Measurements from ENCODE around the gene GNB1.
"Not testable (repeated sequence)": the region's sequence is repeated elsewhere in the genome, so short reads cannot be mapped to it uniquely, and the experiment has no call there.

GNB1 gene

GRCh38 chr1:1752636-1753606 is 138.0 kb downstream of the GNB1 start:
- Histone ChIP-seq H3K27me3 (ENCODE audit: low read depth, low read length) (no peaks in the 10 kb centered on the region), H3K4me3 (ENCODE audit: low read depth in 1 of 2, low read length in 2 of 2) (no peak overlapping the region), H3K9me3 (ENCODE audit: control insufficient read depth in 1 of 2, low read length in 2 of 2) (no peaks in the 10 kb centered on the region), H3K36me3 (ENCODE audit: control insufficient read depth in 1 of 2, insufficient read depth in 2 of 2, low read length in 2 of 2) (peaks cover 20 to 52% of the 10 kb centered on the region in 2 donors), H3K4me1 (ENCODE audit: control insufficient read depth in 1 of 2, insufficient read depth in 2 of 2, low read length in 2 of 2) (no peaks in the 10 kb centered on the region), H3K27ac (ENCODE audit: low read length) (no peak overlapping the region)

- H3K9me3 ChIP-seq (ENCODE audit: control insufficient read depth in 1 of 2, low read length in 2 of 2), result no peaks in the 10 kb centered on the region
- no peak overlapping the region for H3K27ac ChIP-seq (ENCODE audit: low read length)
- H3K4me3 ChIP-seq (ENCODE audit: low read depth in 1 of 2, low read length in 2 of 2), result no peak overlapping the region
- H3K27me3 ChIP-seq (ENCODE audit: low read depth, low read length), result no peaks in the 10 kb centered on the region
- peaks cover 20 to 48% of the 10 kb centered on the region in 2 donors for H3K36me3 ChIP-seq (ENCODE audit: control insufficient read depth in 1 of 2, insufficient read depth in 2 of 2, low read length in 2 of 2)
- H3K4me1 ChIP-seq (ENCODE audit: control insufficient read depth in 1 of 2, insufficient read depth in 2 of 2, low read length in 2 of 2), result no peaks in the 10 kb centered on the region
Measured at GRCh38 chr1:1752190-1752589, 138.7 kb downstream of the GNB1 start.

DNA sequence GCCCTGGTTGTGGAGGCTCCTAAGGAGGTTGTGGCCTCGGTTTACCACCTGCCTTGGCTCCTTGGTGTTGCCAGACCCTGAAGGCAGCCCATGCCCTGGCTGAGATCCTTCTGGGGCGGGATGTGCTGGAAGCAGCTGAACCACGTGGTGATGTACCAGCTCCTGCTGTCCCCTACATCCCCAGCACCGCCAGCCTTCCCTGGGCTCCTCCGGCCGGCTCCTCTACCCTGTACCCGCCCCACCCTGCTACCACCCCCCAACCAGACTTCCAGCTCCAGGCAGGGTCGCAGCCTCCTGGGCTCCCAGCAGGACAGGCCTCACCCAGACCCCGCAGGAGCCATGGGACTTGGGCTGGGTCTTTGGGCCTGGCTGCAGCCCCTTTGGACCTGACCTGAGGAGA is 140.9 kb downstream of the GNB1 start:
- peaks cover 9 to 27% of the 10 kb centered on the region in 2 donors for H3K36me3 ChIP-seq (ENCODE audit: control insufficient read depth in 1 of 2, insufficient read depth in 2 of 2, low read length in 2 of 2)
- not testable (repeated sequence) for H3K27me3 ChIP-seq (ENCODE audit: low read depth, low read length); H3K4me3 ChIP-seq (ENCODE audit: low read depth in 1 of 2, low read length in 2 of 2); H3K9me3 ChIP-seq (ENCODE audit: control insufficient read depth in 1 of 2, low read length in 2 of 2); H3K4me1 ChIP-seq (ENCODE audit: control insufficient read depth in 1 of 2, insufficient read depth in 2 of 2, low read length in 2 of 2); H3K27ac ChIP-seq (ENCODE audit: low read length)

DNA sequence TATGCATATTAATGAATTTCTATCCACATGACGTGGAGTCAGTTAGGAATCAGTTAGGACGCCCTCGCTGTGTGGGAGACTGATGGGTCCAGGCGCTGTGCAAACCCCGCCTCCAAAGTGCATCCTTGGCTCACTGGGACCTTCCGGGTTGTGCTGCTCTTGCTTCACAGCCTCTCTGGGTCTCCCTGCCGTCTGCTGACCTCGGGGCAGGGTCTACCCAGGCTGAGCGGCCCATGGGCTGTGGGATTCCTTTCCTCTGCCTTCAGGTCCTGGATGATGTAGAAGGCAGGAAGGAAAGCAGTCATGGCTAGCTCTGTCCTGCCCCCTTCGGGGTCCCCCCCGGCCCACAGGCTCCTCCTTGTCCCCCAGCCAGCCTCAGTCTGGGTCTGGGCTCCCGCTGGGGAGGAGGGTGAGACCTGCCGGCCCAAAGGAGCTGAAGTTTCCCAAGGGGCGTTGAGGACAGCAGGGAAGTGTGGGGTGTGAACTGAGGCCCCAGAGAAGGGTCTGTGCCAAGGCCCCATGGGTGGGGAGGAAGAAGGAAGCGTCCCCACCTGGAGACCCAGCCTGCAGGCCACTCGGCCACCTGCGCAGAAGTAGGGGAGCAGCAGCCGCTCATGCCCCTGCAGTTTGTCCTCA is 142.1 kb downstream of the GNB1 start:
- H3K4me3 ChIP-seq (ENCODE audit: low read depth in 1 of 2, low read length in 2 of 2), result no peak overlapping the region
- H3K9me3 ChIP-seq (ENCODE audit: control insufficient read depth in 1 of 2, low read length in 2 of 2), result no peaks in the 10 kb centered on the region
- no peaks in the 10 kb centered on the region for H3K4me1 ChIP-seq (ENCODE audit: control insufficient read depth in 1 of 2, insufficient read depth in 2 of 2, low read length in 2 of 2)
- H3K27ac ChIP-seq (ENCODE audit: low read length), result no peak overlapping the region
- H3K36me3 ChIP-seq (ENCODE audit: control insufficient read depth in 1 of 2, insufficient read depth in 2 of 2, low read length in 2 of 2), result peaks cover 7 to 17% of the 10 kb centered on the region in 2 donors
- H3K27me3 ChIP-seq (ENCODE audit: low read depth, low read length), result no peaks in the 10 kb centered on the region

DNA sequence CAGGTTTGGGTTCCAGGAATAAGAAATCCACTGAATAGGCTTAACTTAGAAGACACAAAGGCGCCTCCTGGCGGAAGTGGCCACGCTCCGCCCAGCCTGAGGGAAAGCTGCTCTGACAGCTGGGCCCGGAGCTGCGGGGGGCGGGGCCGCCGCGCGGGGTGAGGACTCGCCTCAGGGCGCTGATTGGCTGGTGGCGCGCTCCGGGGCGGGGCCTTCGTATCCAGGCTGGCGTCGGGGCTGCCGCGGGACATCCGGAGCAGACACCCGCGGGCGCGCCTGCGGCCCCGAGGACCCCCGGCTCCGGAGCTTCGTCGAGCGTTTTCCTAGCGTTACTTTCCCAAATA is 144.3 kb downstream of the GNB1 start:
- peak overlapping the region in 1 of 2 donors; percentile 24 for H3K4me3 ChIP-seq (ENCODE audit: low read depth in 1 of 2, low read length in 2 of 2)
- H3K36me3 ChIP-seq (ENCODE audit: control insufficient read depth in 1 of 2, insufficient read depth in 2 of 2, low read length in 2 of 2); H3K27me3 ChIP-seq (ENCODE audit: low read depth, low read length); H3K27ac ChIP-seq (ENCODE audit: low read length); H3K4me1 ChIP-seq (ENCODE audit: control insufficient read depth in 1 of 2, insufficient read depth in 2 of 2, low read length in 2 of 2); H3K9me3 ChIP-seq (ENCODE audit: control insufficient read depth in 1 of 2, low read length in 2 of 2): not testable (repeated sequence)

GRCh38 chr1:1745651-1746565 is 145.0 kb downstream of the GNB1 start:
- not testable (repeated sequence) for H3K36me3 ChIP-seq (ENCODE audit: control insufficient read depth in 1 of 2, insufficient read depth in 2 of 2, low read length in 2 of 2); H3K9me3 ChIP-seq (ENCODE audit: control insufficient read depth in 1 of 2, low read length in 2 of 2); H3K27ac ChIP-seq (ENCODE audit: low read length); H3K4me1 ChIP-seq (ENCODE audit: control insufficient read depth in 1 of 2, insufficient read depth in 2 of 2, low read length in 2 of 2); H3K27me3 ChIP-seq (ENCODE audit: low read depth, low read length)
- H3K4me3 ChIP-seq (ENCODE audit: low read depth in 1 of 2, low read length in 2 of 2), result peak overlapping the region in 1 of 2 donors; percentile 24

DNA sequence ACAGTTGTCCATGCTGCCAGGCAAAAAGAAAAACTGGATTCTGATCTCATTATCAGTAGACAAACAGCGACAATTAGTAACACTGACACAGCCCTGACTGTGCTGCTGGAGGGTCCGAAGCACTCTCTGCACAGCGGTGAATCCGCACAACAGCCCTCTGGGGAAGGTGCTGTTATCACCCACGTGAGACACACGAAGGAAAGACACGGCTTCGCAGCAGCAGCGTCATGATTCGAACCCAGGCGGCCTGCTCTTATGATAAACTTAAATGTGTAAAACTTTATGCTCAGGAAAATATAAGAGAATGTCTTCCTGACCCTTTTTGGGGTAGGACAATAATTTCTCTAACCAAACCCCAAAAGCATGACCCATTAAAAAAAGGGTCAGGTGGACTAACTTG is 148.4 kb downstream of the GNB1 start:
- H3K9me3 ChIP-seq (ENCODE audit: control insufficient read depth in 1 of 2, low read length in 2 of 2); H3K4me3 ChIP-seq (ENCODE audit: low read depth in 1 of 2, low read length in 2 of 2); H3K27ac ChIP-seq (ENCODE audit: low read length); H3K4me1 ChIP-seq (ENCODE audit: control insufficient read depth in 1 of 2, insufficient read depth in 2 of 2, low read length in 2 of 2); H3K36me3 ChIP-seq (ENCODE audit: control insufficient read depth in 1 of 2, insufficient read depth in 2 of 2, low read length in 2 of 2); H3K27me3 ChIP-seq (ENCODE audit: low read depth, low read length): not testable (repeated sequence)

DNA sequence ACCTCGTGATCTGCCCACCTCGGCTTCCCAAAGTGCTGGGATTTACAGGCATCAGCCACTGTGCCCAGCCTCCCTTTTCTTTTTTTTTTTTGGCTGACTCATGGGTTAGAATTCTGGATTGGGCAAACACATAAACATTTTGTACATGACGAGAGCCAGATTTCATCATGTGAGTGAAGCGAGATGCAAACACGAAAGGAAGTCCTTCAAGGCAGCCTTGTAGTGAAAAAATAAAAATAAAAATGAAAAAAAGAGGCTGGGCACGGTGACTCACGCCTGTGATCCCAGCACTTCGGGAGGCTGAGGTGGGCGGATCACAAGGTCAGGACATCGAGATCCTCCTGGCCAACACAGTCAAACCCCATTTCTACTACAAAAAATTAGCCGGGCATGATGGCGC is 149.9 kb downstream of the GNB1 start:
- not testable (repeated sequence) for H3K9me3 ChIP-seq (ENCODE audit: control insufficient read depth in 1 of 2, low read length in 2 of 2); H3K27me3 ChIP-seq (ENCODE audit: low read depth, low read length); H3K4me1 ChIP-seq (ENCODE audit: control insufficient read depth in 1 of 2, insufficient read depth in 2 of 2, low read length in 2 of 2); H3K4me3 ChIP-seq (ENCODE audit: low read depth in 1 of 2, low read length in 2 of 2); H3K27ac ChIP-seq (ENCODE audit: low read length); H3K36me3 ChIP-seq (ENCODE audit: control insufficient read depth in 1 of 2, insufficient read depth in 2 of 2, low read length in 2 of 2)

DNA sequence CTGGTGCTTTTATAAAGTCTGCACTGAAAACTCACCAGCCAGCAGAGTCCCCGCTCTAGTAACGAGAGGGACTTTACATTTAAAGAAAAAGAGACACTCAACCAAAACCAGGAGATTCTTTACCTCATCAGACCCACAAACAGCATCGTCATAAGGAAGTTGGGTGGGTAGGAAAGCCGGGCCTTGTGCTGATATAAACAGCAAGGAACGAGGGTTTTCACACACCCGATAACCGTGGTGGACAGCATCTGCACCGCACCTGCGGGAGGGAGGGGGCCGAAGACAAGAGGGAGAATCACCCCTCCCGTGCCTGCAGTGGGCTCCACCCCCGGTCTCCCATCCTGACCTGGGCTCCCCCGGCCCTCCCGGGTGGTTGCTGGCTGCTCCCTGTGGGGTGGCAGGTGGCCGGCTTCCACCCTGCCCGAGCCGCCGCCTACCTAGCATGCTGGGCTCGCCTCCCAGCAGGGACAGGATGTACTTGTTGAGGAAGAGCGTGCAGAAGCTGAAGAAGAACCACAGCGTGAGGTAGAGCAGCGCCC is 152.0 kb downstream of the GNB1 start:
- H3K4me3 ChIP-seq (ENCODE audit: low read depth in 1 of 2, low read length in 2 of 2); H3K27ac ChIP-seq (ENCODE audit: low read length); H3K9me3 ChIP-seq (ENCODE audit: control insufficient read depth in 1 of 2, low read length in 2 of 2); H3K36me3 ChIP-seq (ENCODE audit: control insufficient read depth in 1 of 2, insufficient read depth in 2 of 2, low read length in 2 of 2); H3K27me3 ChIP-seq (ENCODE audit: low read depth, low read length); H3K4me1 ChIP-seq (ENCODE audit: control insufficient read depth in 1 of 2, insufficient read depth in 2 of 2, low read length in 2 of 2): not testable (repeated sequence)

DNA sequence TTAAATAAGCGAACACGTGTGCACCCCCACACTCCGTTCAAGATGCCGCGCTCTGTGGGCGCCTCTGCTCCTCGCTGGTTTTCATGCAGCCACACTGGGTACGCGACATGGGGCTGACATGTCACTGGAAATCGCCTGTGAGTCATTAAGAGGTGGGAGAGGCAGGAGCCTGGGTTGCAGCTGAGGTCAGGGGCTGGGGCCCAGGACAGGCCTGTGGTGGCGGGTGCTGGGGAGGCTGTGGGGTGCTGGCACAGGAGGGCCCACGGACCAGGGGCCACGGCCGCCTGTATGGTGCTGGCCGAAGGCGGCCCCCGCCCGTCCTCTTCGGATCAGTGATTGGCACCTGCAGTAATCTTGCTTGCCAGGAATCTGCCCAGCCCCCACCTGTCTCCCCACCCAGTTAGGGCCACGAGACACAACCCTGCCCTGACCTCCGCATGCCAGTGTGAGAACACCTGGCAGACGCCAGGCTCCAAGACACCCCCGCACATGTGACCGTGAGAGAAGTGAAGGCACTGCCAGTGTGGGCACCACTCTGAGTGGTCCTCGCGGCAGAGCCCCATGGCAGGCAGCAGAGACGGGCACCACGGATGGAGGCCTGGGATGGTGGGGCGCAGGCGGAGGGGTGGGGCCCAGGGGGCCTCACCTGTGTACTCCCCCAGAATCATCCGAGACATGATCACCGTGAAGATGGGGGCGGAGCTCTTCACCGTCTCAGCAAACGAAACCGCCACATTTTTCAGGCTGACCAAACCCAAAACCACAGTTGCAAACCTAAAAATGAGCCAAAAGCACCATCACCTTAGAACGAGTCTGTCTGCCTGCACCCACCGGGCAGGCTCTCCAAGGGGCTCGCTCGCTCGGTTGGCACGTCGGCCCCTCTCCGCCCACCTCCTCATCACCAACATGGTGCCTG is 153.0 kb downstream of the GNB1 start:
- not testable (repeated sequence) for H3K36me3 ChIP-seq (ENCODE audit: control insufficient read depth in 1 of 2, insufficient read depth in 2 of 2, low read length in 2 of 2); H3K4me3 ChIP-seq (ENCODE audit: low read depth in 1 of 2, low read length in 2 of 2); H3K27me3 ChIP-seq (ENCODE audit: low read depth, low read length); H3K27ac ChIP-seq (ENCODE audit: low read length); H3K9me3 ChIP-seq (ENCODE audit: control insufficient read depth in 1 of 2, low read length in 2 of 2); H3K4me1 ChIP-seq (ENCODE audit: control insufficient read depth in 1 of 2, insufficient read depth in 2 of 2, low read length in 2 of 2)

Measured in muscle layer of duodenum (tissue), 2 donors.